GM12878 (cell line): ENCODE measurements around the gene SCNM1. TPM values are rescaled to one million over a fixed set of nuclear protein-coding genes. Genes with fewer than 3 reads are reported as not detected.

Experiments used
- ATAC-seq: fragments of 200-7000 bp; cut with Tn5 transposase; 3 replicates; pipeline ENCODE4 v1.9.1; 2020; ENCODE audit warnings: mild to moderate bottlenecking, moderate library complexity
- BruUV-seq: library from RNA; stranded (reverse); fragments of 400-500 nt; replicated peaks from 2 replicates; lab custom pipeline; 2021; lab: Mats Ljungman, UMichigan
- CTCF ChIA-PET: fragments of 300-600 bp; sonication (Branson Sonifier 250); formaldehyde crosslinking; extraction: SDS; loops from one replicate; lab custom pipeline; 2021; ENCODE audit warnings: inconsistent platforms; lab: Yijun Ruan, JAX
- POLR2A ChIA-PET: fragments of 350-600 bp; formaldehyde crosslinking; extraction: SDS; loops from one replicate; lab custom pipeline; 2021; ENCODE audit warnings: inconsistent platforms; lab: Charles Lee
- RAD21 ChIA-PET: fragments of 300-600 bp; sonication (Branson Sonifier 250); formaldehyde crosslinking; loops from one replicate; lab custom pipeline; 2023; ENCODE audit warnings: antibody characterized with exemption; ENCODE audit not compliant: unreplicated experiment; lab: Charles Lee
- SMC1A ChIA-PET: fragments of 300-600 bp; sonication (Branson Sonifier 250); formaldehyde crosslinking; loops from one replicate; lab custom pipeline; 2023; ENCODE audit not compliant: unreplicated experiment, uncharacterized antibody; lab: Charles Lee
- DNase-seq: peaks from one replicate; pipeline ENCODE4 v3.0.0-alpha.2; 2011; ENCODE audit warnings: low read depth, low spot score
- FAIRE-seq: peaks from 3 replicates; lab custom pipeline; 2011; peaks lifted over from hg19 to GRCh38; lab: Jason Lieb, UNC
- H2AFZ ChIP-seq: 2 replicates; pipeline ENCODE4 v1.6.0; 2011; ENCODE audit warnings: low read depth, low read length, control low read depth; ENCODE audit not compliant: control insufficient read depth
- H3K27ac ChIP-seq: 2 replicates; pipeline ENCODE4 v1.5.1; 2011; ENCODE audit warnings: control low read depth; ENCODE audit not compliant: control insufficient read depth, insufficient read depth
- H3K27me3 ChIP-seq, 2 experiments: replicated peaks in 1 of 2; 2 replicates each; pipeline versions ENCODE4 v1.6.0 to v1.6.1; 2011; ENCODE audit warnings: low read length in 1 of 2; ENCODE audit not compliant: control insufficient read depth in 2 of 2, insufficient read depth in 2 of 2
- H3K36me3 ChIP-seq, 2 experiments: 2 replicates each; pipeline ENCODE4 v1.5.1; 2011; ENCODE audit warnings: low read length in 1 of 2; ENCODE audit not compliant: control insufficient read depth in 2 of 2, insufficient read depth in 2 of 2
- H3K4me1 ChIP-seq: 2 replicates; pipeline ENCODE4 v1.6.1; 2011; ENCODE audit warnings: mild to moderate bottlenecking, low read length, moderate library complexity, mixed read lengths; ENCODE audit not compliant: control insufficient read depth, insufficient read depth
- H3K4me2 ChIP-seq: 2 replicates; pipeline ENCODE4 v1.6.0; 2011; ENCODE audit warnings: control low read depth; ENCODE audit not compliant: control insufficient read depth, insufficient read depth
- H3K4me3 ChIP-seq: fragments of 200-600 bp; sonication (generic); 2 replicates; pipeline ENCODE4 v1.5.1; 2016
- H3K79me2 ChIP-seq: 2 replicates; pipeline ENCODE4 v1.6.0; 2011; ENCODE audit warnings: low read length; ENCODE audit not compliant: control insufficient read depth, insufficient read depth
- H3K9ac ChIP-seq: 2 replicates; pipeline ENCODE4 v1.8.0; 2011; ENCODE audit warnings: low read length, control low read depth, mixed read lengths; ENCODE audit not compliant: control insufficient read depth, insufficient read depth
- H3K9me3 ChIP-seq: replicated peaks from 3 replicates; pipeline ENCODE4 v1.5.1; 2011; ENCODE audit warnings: mild to moderate bottlenecking, low read length; ENCODE audit not compliant: control insufficient read depth, insufficient read depth
- H4K20me1 ChIP-seq: 2 replicates; pipeline ENCODE4 v1.6.0; 2011; ENCODE audit not compliant: control insufficient read depth, insufficient read depth
- ATF2 ChIP-seq: IDR thresholded peaks from 2 replicates; pipeline ENCODE4 v1.6.1; 2012; ENCODE audit warnings: low read length, inconsistent platforms
- GATAD2B ChIP-seq: fragments of 450-650 bp; conservative IDR thresholded peaks from 2 replicates; pipeline ENCODE4 v1.6.1; 2017; ENCODE audit warnings: low read depth, mild to moderate bottlenecking, moderate library complexity
- MEF2A ChIP-seq: IDR thresholded peaks from 2 replicates; pipeline ENCODE4 v1.6.1; 2011; ENCODE audit warnings: low read depth, mild to moderate bottlenecking, low read length, moderate library complexity; ENCODE audit not compliant: insufficient read depth
- NBN ChIP-seq: fragments of 450-650 bp; IDR thresholded peaks from 2 replicates; pipeline ENCODE4 v1.6.1; 2016
- PAX5 ChIP-seq: IDR thresholded peaks from 2 replicates; pipeline ENCODE4 v1.6.1; 2011; ENCODE audit warnings: low read depth, low read length, borderline replicate concordance
- RUNX3 ChIP-seq: IDR thresholded peaks from 2 replicates; pipeline ENCODE4 v1.6.1; 2012; ENCODE audit warnings: low read length, inconsistent platforms
- ZBTB11 ChIP-seq: fragments of 450-650 bp; formaldehyde crosslinking; IDR thresholded peaks from 2 replicates; pipeline ENCODE4 v1.5.0; 2022; ENCODE audit warnings: mild to moderate bottlenecking, missing genetic modification characterization
- WGBS: methylation state at CpG from one replicate; pipeline ENCODE4 v1.1.6; 2016; ENCODE audit warnings: low lambda C conversion rate; ENCODE audit not compliant: insufficient replicate concordance, insufficient coverage; ENCODE audit errors: missing lambda C conversion rate; 5-methylcytosine and 5-hydroxymethylcytosine counted together
- in situ Hi-C: fragments of 300-500 bp; cut with MboI; formaldehyde crosslinking; loops from 9 replicates; pipeline ENCODE4 v1.14.3; 2018; ENCODE audit warnings: mixed read lengths
- intact Hi-C: fragments of 100-400 bp; cut with micrococcal nuclease; formaldehyde crosslinking; loops from one replicate; pipeline ENCODE4 v1.14.2; 2022; ENCODE audit not compliant: unreplicated experiment
- polyA plus RNA-seq, 11 experiments: library from polyadenylated mRNA; depleted of rRNA in 4 of 11; unstranded in 6 of 11; stranded (reverse) in 5 of 11; fragments of >200 nt; fragmentation: Nextera tagmentation in 4 of 11; fragmentation: Illumina TruSeq in 1 of 11; extraction: Ambion mirVana in 4 of 11; extraction: Trizol in 1 of 11; gene quantifications; 1 replicate in 1 of 11; 2 replicates in 10 of 11; pipeline versions ENCODE4 v1.2.1 to v1.2.3, GENCODE V29; 2011 to 2016; ENCODE audit warnings: inconsistent platforms in 2 of 11, missing spikeins in 2 of 11, low read depth in 1 of 11
- total RNA-seq, 4 experiments: library from RNA; depleted of rRNA in 3 of 4; stranded (reverse); fragments of >200 nt in 3 of 4; fragmentation: Illumina TruSeq in 1 of 4; extraction: Trizol in 1 of 4; gene quantifications; 2 replicates each; pipeline versions ENCODE4 v1.2.1 to v1.2.3, GENCODE V29; 2013 to 2021
- TF ChIP-seq, protein P1 (sequence below): IDR thresholded peaks from 2 replicates; pipeline ENCODE4 v1.6.1; 2011; ENCODE audit warnings: borderline replicate concordance, low read depth, mild to moderate bottlenecking, moderate library complexity, low read length; ENCODE audit not compliant: insufficient read depth, poor library complexity, severe bottlenecking

The SCNM1 gene
- total and polyA plus RNA-seq, 10 of the 15 experiments (the other 5 are each of a cell fraction or from before 2014, with no cell fraction given): 25.8 to 207 (median 76.9) TPM

GRCh38 chr1:151134991-151135390, 31.0 kb upstream of the SCNM1 start (continued):
- TF ChIP-seq ZBTB11 (CRISPR knock-in tag): no peak
- no peak for TF ChIP-seq GATAD2B
- TF ChIP-seq ATF2: no peak
- no peak for TF ChIP-seq MEF2A
- TF ChIP-seq, all 136 proteins: peak for 0

DNA sequence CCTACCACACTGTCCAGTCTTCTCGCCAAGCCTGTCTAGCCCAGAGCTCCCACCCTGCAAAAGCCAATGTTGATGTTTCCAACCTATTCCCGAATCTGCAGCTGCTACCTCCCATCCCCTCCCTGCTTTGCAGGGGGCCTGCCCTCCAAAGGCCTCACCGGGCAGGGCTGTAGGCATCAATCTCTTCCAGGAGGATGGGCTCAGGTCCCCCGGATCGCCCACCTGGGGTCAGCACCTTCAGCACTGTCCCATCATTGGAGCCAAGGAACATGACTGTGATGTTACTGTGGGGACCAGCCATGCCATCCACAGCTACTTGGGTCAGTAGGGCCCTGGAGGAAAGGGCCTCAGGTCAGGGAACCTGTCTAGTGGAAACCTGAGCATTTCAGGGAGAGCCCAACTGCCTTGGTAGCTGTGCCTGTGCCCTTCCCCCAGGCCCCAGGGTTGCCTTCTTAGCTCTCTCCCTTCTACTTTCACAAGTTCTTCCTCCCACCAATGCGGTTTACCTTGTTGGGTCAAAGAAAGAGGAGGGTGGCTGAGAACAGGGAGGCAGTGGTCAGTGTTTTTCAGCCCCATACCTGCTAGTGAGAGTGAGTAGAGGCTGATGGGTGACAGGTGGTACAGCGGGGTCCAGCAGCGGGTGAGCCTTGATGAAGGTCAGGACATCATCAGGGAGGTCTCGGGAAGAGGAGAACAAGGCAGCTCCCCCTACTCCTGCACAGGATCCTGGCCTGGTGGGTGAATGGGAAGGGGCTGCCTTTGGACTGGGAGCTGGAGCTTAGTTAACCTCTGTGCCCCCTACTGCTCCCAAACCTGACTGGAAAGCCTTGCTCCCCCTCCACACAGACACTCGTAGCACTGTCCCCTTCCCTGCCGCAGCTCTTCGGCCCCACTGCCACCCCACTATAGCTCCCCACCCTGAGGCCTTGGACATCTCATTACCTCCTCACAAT, 30.2 kb upstream of the SCNM1 start:
- Histone ChIP-seq H3K4me3 (no peak overlapping the region), H3K9me3 (no peaks in the 10 kb centered on the region), H2AFZ (no peak overlapping the region), H3K79me2 (no peaks in the 10 kb centered on the region), H3K9ac (no peak overlapping the region), H3K4me1 (peaks cover 8% of the 10 kb centered on the region; the same call in 1 of the 2 replicates), H3K27ac (no peak overlapping the region), H3K36me3 (no peaks in the 10 kb centered on the region), H3K4me2 (no peak overlapping the region), H4K20me1 (no peaks in the 10 kb centered on the region), H3K27me3 (no peaks in the 10 kb centered on the region)
- no TSS peak for BruUV-seq
- SMC1A ChIA-PET: no interaction called here
- ATAC-seq (peak; percentile 22), DNase-seq (no peak), FAIRE-seq (no peak)
- intact Hi-C loops (no loop called here), in situ Hi-C loops (no loop called here)
- POLR2A ChIA-PET: no interaction called here
- CTCF ChIA-PET: interaction anchor here (1.5 to 2.6 kb wide), 3 partner anchors 19 to 36 kb away, joined by 4 to 15 read pairs (median 7); no protein-coding TSS in a partner anchor
- TF ChIP-seq PAX5: peak; percentile 31; the same call in 1 of the 2 replicates
- peak; percentile 76 for TF ChIP-seq RUNX3
- TF ChIP-seq, protein P1, sequence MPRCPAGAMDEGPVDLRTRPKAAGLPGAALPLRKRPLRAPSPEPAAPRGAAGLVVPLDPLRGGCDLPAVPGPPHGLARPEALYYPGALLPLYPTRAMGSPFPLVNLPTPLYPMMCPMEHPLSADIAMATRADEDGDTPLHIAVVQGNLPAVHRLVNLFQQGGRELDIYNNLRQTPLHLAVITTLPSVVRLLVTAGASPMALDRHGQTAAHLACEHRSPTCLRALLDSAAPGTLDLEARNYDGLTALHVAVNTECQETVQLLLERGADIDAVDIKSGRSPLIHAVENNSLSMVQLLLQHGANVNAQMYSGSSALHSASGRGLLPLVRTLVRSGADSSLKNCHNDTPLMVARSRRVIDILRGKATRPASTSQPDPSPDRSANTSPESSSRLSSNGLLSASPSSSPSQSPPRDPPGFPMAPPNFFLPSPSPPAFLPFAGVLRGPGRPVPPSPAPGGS: no peak
- no peak for TF ChIP-seq NBN
- RAD21 ChIA-PET: interaction anchor here (1.1 to 1.2 kb wide), 2 partner anchors 21 to 32 kb away, joined by 3 to 5 read pairs; partner anchors contain the start of gene TNFAIP8L2
- WGBS: 51% methylated on average over 12 of the region's 12 CpGs
